GM18858 (cell line): ENCODE data around the gene SNX2.
"Not testable (repeated sequence)": the region's sequence is repeated elsewhere in the genome, so short reads cannot be mapped to it uniquely, and the experiment has no call there.

Source experiments
- ATAC-seq: cut with Tn5 transposase; IDR thresholded peaks from one replicate; pipeline ENCODE4 v1.9.1; 2021; ENCODE audit not compliant: unreplicated experiment

The SNX2 gene

DNA sequence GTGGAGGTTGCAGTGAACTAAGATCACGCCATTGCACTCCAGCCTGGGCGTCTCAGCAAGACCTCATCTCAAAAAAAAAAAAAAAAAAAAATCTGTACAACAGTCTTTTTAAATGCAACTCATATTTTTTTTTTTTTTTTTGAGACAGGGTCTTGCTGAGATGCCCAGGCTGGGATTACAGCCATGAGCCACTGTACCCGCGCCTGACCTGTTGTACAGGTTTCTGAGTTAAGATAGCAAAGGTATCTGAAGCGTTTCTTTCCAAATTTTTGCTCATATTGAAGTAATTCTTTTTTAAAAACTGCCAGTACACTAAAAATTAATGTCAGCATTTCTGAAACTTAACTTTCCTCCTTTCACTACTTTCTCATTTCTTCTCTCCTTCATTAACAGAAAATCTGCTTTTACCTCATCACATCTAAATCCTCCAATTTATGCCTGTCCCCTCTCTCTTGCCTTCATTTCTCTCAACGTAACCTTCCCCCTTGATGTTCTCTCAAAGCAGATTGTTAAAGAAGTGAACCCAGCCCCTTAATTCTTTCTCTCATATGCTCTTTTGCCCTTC lies 67.2 kb downstream of the SNX2 start:
- ATAC-seq = no peak

DNA sequence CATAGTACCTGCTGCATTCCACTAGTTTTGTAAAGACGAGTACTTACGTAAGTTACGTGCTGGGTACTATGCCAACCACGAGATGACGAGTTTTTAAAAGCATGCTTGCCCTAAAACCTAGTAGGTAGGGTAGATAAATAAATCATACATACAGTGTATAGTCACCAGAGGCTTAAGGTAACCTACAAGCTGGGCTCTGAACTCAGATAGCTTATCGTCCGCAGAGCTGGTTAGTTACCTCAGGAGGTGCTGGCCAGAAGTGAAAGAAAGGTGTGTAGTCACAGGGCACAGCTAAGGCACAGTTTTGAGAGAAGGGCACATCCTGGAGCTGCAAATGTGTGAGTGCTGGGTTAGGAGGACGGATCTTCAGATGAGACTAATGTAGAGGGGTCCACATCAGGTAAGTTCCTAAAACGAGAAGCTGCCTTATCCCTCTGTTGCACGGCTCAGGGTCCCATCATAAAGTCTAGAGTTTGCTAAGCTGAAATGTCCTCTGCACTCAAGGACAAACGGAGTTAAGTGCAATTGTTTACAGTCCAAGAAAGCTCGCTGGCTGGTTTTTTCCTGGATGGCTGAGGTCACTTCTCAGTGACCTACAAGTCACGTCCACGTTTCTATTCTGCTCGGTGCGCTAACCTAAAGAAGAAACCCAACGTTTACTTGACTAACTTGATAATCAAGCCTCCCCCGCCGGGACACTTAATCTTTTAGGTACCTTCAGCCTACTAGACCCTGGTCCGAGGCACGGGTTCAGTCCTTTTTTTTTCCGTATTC lies 69.4 kb downstream of the SNX2 start:
- ATAC-seq = no peak

- ATAC-seq = peak; percentile 26
These were observed 70.0 kb downstream of the SNX2 start for GRCh38 chr5:122844910-122845228.

- ATAC-seq = peak; percentile 81
These were observed 70.6 kb downstream of the SNX2 start, which contains the start of gene SNX24 for GRCh38 chr5:122845229-122846050. TSS of gene SNX24 (plus strand) at chr5:122845613. CDS start at chr5:122845634, 21 bp downstream.

DNA sequence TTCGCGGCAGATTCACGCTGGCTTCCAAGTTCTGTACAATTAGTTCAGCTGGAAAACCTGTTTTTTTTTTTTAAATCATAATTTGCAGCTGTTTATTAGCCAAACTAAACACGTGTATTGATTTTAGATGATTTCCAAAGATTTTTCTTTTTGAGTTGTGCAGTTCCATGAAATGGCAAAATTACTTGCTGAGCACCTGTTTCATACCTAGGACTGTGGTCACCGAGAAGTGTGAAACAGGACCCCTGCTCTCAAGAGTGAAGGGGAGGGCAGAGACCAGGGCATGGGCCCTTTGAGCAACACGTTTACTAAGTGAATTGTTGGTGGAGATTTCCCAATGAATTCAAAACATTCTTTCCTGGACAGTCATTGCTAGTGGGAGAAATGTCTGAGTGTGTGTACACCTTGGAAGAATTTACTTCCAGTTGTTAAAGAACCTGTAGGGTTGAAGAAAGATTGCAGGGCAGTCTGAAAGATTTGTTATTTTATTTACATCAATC lies 71.2 kb downstream of the SNX2 start:
- ATAC-seq = no peak

DNA sequence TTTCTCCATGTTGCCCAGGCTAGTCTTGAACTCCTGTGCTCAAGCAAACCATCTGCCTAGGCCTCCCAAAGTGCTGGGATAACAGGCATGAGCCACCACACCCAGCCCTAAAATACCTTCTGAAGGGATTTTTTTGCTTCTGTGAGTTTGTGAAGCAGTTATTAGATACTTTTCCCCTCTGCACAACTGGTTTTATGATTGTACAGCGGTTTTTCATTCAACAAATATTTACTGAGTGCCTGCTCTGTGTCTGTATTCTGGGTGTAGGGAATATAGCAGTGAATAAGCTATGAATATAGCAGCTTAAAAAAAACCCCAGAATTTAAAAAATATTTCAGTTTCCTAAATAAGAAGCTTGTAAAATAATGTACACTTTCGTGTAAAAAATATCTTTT lies 72.8 kb downstream of the SNX2 start:
- ATAC-seq = no peak

GRCh38 chr5:122849771-122850170 lies 74.9 kb downstream of the SNX2 start:
- no peak for ATAC-seq

DNA sequence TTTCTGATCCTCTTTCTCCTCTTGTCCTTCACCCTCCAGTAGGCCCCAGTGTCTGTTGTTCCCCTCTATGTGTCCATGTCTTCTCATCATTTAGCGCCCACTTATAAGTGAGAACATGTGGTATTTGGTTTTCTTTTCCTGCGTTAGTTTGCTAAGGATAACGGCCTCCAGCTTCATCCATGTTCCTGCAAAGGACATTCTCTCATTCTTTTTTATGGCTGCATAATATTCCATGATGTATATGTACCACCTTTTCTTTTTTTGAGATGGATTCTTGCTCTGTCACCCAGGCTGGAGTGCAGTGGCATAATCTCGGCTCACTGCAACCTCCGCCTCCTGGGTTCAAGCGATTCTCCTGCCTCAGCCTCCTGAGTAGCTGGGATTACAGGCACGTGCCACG lies 82.7 kb downstream of the SNX2 start:
- not testable (repeated sequence) for ATAC-seq

DNA sequence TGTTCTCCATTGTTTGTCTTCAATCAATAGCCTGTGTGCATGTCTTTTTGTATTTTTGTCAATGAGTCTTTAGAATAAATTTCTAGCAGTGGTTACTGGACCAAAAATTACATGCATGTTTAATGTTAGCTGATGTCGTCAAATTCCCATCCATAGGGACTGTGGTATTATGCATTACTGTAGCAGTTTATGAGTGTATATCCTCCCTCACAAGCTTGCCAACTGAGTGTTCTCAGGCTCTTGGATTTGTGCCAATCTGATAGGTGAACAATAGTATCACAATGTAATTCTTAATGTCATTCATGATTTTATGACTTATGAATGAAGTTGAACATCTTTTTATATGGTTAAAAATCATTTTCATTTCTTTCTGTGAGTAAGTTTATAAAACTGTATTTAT lies 83.6 kb downstream of the SNX2 start:
- no peak for ATAC-seq

GRCh38 chr5:122863240-122863639 lies 88.4 kb downstream of the SNX2 start:
- ATAC-seq = no peak

GRCh38 chr5:122863721-122864120 lies 88.8 kb downstream of the SNX2 start:
- ATAC-seq = no peak

GRCh38 chr5:122864400-122864799 lies 89.5 kb downstream of the SNX2 start:
- ATAC-seq = no peak

DNA sequence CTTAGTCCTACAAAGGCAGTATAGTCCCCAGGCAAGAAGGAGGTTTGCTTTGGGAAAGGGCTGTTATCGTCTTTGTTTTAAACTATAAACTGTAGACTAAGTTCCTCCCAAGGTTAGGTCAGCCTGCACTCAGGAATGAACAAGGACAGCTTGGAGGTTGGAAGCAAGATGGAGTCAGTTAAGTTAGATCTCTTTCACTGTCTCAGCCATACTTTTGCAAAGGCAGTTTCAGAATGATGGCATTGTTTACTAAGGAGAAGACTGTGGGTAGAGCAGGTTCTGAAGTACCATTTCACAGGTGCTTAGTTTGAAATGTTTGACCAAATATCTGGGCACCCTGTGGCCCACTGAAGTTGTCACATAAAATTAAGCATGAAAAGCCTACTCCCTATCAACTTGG lies 90.0 kb downstream of the SNX2 start:
- ATAC-seq = no peak

DNA sequence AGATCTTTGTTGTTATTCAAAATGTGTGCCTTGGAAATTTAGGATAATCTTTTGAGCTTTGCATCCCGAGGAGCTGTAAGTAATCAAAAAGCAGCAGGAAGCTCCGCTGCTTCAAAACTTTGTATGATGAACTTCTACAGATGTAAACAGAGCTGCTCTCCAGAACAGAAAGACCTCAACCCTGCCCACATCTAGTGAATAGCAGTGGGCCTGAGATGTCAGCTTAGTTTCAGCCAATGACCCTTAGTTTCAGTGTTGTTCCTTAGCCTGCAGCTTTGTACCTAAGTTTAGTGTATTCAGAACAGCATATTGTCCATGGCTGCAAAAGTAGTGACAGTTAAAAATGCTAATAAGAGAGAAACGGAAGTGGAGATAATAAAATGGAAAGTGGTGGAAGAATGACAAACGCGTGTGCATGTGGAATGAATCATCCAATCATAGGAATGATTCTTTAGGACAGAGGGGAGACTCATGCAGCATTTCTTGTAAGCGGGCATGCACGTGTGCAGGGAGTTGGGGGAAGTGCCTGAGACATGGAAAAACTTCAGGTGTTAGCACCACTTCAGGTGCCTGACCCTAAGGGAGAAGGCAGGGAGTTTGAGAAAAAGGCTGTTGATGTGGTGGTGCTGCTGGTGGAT lies 95.5 kb downstream of the SNX2 start:
- ATAC-seq = no peak

GRCh38 chr5:122871661-122872060 lies 96.8 kb downstream of the SNX2 start:
- no peak for ATAC-seq

DNA sequence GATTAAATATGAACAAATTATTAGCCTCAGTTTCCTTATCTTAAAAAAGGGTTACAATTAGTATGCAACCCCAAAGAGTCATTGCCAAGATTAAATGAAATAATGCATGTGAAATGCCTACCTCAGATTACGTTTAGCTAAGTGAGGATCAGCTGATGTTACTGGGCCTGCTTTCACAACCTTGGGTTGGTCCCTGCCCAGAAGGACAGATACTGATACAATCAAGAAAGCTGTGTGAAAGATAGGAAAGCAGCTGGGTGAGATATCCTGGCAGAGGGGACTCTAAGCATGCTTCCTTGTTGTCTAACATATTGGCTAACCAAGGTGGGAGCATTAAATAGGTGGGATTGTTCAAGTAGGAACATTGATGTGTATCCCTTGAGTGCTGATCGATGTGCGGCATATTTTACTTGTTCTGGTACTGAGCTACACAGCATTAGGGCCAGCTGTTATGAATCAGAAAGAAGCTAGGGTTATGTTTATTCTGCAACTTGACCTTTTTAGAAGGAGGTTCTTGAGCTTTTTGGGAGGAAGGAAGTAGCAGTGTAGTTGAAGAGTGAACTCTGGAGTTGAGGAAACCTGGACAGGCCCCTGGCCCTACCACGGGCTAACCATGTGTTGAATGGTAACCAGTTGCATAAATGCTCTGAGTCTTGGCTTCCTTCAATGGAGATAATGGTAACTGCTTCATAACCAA lies 99.4 kb downstream of the SNX2 start:
- no peak for ATAC-seq

DNA sequence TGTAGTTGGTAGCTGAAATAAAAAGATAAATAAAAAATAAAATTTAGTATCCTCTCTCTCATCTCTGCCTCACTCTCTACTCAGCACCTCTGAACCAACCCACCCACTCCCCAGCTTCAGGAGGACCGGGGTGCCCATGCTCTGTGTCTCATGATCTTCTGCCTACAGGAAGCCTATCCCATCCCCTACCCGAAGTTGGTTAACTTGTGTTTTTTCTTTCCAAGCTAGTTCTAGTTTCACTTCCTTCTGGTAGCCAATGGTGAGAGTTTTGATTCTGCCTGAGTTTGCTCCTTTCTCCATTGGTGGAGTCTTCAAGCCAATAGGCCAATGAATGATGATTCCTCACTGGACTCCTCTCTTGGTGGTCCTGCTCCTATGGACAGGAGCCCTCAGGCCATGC lies 102.6 kb downstream of the SNX2 start:
- peak; percentile 54 for ATAC-seq

DNA sequence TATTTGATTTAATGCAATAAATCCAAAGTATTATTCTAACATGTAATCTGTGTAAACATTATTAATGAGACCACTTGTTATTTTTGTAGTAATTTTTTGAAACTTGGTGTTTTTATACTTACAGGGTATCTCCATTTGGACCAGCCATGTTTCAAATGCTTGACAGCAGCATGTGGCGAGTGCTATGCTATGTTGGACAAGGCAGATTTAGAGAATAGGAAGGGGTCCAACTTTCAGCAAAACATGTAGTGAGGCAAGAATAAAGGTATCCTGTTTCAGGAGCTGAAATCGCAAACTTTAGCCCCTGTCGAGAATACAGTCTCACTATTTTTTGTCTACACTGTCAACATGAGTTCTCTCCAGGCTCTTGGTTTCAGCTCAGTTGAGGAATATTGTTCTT lies 104.2 kb downstream of the SNX2 start:
- ATAC-seq = no peak
